A204.1 (cell line): ENCODE results near the gene RUFY3.
A peak's percentile ranks its signal among the peaks of the same experiment; 100 is the strongest.
"Not testable (repeated sequence)": the region's sequence is repeated elsewhere in the genome, so short reads cannot be mapped to it uniquely, and the experiment has no call there.

Source experiments
- FAIRE-seq: peaks from 2 replicates; lab custom pipeline; 2012; peaks lifted over from hg19 to GRCh38; lab: Jason Lieb, UNC

Gene RUFY3

GRCh38 chr4:70739496-70740337 lies 18.0 kb downstream of the RUFY3 start:
- FAIRE-seq = no peak

- FAIRE-seq = no peak
Observed at GRCh38 chr4:70741867-70742658, 20.3 kb downstream of the RUFY3 start.

- no peak for FAIRE-seq
Observed at GRCh38 chr4:70743731-70744130, 22.0 kb downstream of the RUFY3 start.

GRCh38 chr4:70746179-70746839 lies 24.5 kb downstream of the RUFY3 start:
- no peak for FAIRE-seq

- FAIRE-seq = no peak
Observed at GRCh38 chr4:70747874-70748273, 26.1 kb downstream of the RUFY3 start.

- FAIRE-seq = no peak
Observed at GRCh38 chr4:70749313-70749712, 27.5 kb downstream of the RUFY3 start.

- FAIRE-seq = no peak
Observed at GRCh38 chr4:70752236-70752635, 30.5 kb downstream of the RUFY3 start.

- no peak for FAIRE-seq
Observed at GRCh38 chr4:70753630-70754029, 31.9 kb downstream of the RUFY3 start.

- peak; percentile 29 for FAIRE-seq
Observed at GRCh38 chr4:70754470-70754869, 32.7 kb downstream of the RUFY3 start.

- FAIRE-seq = no peak
Observed at GRCh38 chr4:70754990-70755688, 33.4 kb downstream of the RUFY3 start.

- no peak for FAIRE-seq
Observed at GRCh38 chr4:70759126-70759525, 37.4 kb downstream of the RUFY3 start.

- no peak for FAIRE-seq
Observed at GRCh38 chr4:70759627-70760026, 37.9 kb downstream of the RUFY3 start.

GRCh38 chr4:70760662-70761061 lies 38.9 kb downstream of the RUFY3 start:
- FAIRE-seq = no peak

- FAIRE-seq = no peak
Observed at GRCh38 chr4:70761276-70761816, 39.6 kb downstream of the RUFY3 start.

- FAIRE-seq = no peak
Observed at GRCh38 chr4:70765368-70765767, 43.6 kb downstream of the RUFY3 start.

- FAIRE-seq = no peak
Observed at GRCh38 chr4:70768301-70768948, 46.7 kb downstream of the RUFY3 start.

GRCh38 chr4:70769396-70769795 lies 47.6 kb downstream of the RUFY3 start:
- FAIRE-seq = not testable (repeated sequence)

GRCh38 chr4:70772929-70773555 lies 51.3 kb downstream of the RUFY3 start:
- FAIRE-seq = no peak

- FAIRE-seq = no peak
Observed at GRCh38 chr4:70778888-70779422, 57.2 kb downstream of the RUFY3 start.

- no peak for FAIRE-seq
Observed at GRCh38 chr4:70783096-70783495, 61.3 kb downstream of the RUFY3 start.

GRCh38 chr4:70787496-70787895 lies 65.7 kb downstream of the RUFY3 start:
- no peak for FAIRE-seq
